IPS DF 4.7 (cell line): Measurements from ENCODE around the gene PMP22.
"Not testable (repeated sequence)": the region's sequence is repeated elsewhere in the genome, so short reads cannot be mapped to it uniquely, and the experiment has no call there.

ENCODE experiments used
- DNase-seq: peaks from one replicate; pipeline ENCODE4 v3.0.0-alpha.2; 2013; ENCODE audit warnings: low spot score; ENCODE audit errors: extremely low read depth

The PMP22 gene

DNA sequence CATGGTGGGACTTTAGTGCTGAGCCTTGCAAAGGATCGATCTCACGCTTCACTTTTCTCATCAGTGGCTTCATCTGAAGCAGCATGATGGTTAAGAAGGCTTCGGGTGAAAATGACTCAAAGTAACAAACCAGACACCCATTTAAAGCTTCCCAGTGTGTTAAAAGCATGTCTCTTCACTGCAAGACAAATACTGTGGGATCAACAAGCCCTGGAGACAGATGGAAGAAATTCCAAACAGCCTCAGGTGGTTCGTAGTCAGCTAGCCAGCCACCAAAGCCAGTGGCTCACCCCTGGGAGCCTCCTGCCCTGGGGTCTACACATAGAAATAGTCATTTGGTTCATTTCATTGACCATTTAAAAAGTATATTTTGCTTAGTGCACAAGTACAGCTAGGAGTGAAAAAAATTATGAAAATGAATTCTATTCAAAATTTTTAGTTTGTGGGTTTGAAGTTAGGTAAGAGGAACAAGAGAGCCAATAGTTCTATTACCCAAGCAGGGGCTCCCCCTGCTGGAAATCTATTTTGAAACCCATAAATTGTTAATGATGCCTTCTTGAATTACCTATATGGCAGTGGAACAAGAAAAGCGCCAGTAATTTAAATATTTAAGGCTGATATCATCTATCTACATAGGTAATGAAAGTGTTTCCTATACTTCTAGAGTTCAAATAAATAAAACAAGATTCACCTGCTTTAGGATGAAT, 51.6 kb downstream of the PMP22 start:
- DNase-seq: peak; percentile 19

DNA sequence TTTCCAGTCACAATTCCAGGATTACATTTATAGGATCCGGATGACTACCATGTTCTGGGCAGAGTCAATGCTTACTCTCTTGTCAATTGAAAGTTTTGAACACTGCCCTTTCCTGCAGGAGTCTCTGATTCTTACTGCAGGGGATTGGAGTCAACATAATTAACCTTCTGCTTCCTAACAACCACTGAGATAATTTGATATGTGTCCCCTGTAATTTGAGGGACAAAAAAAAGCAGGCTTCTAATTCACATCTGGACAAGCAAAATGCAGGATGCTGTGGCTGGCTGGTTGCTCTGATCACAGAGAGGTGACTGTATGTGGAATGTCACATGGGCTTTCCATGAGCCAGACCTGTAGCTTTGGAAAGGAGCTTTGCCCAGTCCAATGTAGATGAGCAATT, 54.9 kb downstream of the PMP22 start:
- no peak for DNase-seq

DNA sequence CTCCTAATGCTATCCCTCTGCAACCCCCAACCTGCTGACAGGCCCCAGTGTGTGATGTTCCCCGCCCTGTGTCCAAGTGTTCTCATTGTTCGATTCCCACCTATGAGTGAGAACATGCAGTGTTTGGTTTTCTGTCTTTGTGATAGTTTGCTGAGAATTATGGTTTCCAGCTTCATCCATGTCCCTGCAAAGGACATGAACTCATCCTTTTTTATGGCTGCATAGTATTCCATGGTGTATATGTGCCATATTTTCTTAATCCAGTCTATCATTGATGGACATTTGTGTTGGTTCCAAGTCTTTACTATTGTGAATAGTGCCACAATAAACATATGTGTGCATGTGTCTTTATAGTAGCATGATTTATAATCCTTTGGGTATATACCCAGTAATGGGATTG, 62.1 kb downstream of the PMP22 start:
- not testable (repeated sequence) for DNase-seq

DNA sequence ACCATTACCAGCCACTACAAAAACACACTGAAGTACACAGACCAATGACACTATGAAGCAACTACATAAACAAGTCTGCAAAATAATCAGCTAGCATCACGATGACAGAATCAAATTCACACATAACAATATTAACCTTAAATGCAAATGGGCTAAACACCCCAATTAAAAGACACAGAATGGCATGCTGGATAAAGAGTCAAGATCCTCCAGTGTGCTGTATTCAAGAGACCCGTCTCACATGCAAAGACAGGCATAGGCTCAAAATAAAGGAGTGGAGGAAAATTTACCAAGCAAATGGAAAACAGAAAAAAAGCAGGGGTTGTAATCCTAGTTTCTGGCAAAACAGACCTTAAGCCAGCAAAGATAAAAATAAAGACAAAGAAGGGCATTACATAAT, 64.6 kb downstream of the PMP22 start:
- DNase-seq: not testable (repeated sequence)

DNA sequence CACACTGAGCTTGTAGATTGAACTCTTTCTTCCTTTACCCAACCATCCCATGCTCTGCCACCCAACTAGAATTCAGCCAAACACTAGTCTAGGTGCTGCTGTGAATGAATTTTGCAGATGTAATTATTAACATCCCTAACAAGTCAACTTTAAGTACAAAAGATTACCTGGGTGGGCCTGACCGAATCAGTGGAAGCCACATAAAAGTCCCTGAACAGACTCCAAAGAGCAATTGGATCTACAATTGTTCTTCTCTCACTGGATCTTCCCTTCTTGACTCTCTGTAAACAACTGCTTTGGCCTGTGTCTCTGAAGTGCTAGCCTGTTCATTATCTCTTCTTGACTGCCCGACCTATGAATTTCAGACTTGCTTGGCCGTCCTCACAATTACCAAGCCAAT, 67.9 kb downstream of the PMP22 start:
- DNase-seq: no peak

DNA sequence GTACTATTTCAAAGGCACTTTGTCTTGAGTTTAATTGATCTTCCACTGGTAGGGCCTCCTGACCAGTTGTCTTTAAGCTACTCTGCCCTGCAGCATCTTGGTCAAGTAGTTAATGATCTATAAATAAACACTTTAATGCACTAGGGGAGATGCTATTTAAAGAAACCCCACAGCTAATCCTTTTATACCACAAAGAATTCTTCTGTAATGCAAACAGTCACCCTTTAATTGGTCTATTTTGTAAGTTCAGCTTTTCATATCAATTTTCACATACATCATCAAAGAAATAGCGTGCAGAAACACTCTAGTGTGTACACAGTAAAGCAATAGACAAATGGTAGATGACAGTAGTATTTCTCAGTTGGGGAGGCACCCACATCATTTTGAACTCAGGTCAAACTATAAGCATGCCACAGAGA, 70.3 kb downstream of the PMP22 start:
- no peak for DNase-seq

DNA sequence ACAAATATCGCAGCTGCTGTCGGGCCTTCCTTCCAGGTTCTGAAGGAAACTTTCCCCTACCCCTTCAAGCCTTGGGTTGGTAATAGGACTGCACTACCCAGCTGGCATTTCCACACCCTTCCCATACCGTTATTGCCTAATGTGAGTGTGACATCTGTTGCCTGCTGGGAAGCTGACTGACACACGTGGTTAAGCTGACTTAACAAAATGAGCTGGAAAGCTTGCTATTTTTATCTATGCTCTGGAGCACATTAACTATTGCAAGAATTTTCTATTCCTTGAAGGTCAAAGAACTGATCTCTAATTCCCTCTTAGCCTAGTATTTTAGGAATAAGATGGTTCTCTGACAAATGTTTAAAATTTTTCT, 79.5 kb downstream of the PMP22 start:
- DNase-seq: no peak

DNA sequence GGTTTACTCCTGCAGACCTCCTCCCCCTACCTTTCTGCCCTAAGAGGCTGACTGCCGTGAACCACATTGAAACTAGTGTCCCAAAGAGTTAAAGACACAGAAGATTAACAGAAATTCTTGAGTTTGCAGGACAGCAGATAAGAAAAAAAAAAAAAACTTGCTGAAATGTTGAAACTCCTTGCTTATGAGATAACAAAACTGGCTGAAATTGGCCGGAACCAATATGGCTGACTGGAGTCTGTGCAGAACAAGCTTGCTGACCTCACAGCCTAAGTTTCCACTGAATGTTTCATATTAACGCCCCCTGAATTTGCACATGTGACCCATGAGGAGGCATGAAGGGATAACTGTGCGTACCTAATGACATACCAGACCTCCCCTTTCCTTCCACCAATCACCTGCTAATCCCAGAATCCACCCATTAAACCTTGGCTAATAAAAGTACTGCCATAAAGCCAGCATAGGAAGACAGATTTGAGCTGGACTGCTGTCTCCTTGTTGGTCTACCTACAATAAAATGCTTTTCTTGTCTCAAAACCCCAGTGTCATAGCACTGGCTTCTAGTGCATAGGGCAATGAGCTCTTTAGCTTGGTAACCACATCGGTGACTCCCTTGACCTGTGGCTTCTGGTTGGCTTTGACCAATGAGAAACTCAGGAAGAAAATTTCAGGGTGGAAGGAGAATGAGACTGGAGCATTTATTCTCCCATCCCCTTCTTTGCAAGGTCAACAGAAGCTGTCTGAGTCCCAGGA, 80.1 kb downstream of the PMP22 start:
- no peak for DNase-seq

DNA sequence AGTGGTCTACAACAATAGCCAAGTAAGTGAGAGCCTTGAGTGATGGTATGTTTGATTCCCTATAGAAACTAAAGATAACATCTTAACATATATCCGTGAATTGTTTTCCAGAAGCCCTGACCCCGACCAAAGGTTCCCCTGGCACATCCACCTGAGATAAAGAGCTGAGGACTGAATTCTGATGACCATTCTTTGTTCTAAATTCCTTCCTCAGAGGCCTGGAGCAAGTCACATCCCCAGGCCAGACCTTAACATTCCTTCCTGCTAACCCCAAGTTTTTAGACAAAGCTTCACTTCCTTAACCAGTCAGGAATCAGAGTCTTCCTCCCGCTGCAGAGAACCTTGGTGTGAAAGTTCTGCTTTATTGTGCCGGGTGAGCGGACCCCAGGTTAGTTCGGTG, 83.3 kb downstream of the PMP22 start:
- no peak for DNase-seq

DNA sequence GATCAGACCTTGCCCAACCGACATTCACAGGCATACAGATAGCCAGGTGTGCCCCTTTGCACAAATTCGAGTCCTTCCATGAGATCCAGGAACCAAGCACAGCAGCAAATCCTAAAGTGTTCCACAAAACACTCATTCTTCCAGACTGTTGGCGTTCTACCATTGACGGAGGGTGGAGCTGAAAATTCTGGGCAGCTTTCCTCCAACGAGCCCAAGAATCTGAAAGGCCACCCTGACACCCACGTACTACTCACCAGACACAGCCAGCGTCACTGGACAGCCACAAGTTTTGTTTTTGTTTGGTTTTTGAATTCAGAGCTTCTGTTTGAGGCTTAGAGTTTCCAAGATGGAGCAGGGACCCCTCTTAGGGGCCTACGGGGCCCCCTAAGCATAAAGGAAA, 83.8 kb downstream of the PMP22 start:
- no peak for DNase-seq

DNA sequence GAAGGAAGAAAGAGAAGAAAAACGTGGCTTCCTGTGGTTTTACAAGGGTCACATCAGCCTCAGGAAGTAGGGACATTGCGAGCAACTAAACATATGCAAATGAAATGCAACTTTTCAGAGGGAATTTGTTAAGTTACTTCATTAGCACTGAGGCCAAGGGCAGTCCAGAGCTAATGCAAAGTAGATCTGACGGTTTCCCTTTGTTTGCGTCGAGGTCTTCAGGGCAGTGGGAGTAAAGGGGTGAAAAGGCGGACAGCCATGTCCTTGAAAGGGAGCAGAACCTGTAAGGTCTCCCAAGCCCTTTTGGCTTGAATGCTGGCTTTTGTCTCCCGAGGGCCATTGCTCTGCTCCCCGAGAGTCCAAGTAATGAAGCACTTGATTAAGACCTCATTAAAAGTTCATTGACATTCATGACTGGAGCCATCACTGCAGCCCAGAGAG, 85.0 kb downstream of the PMP22 start:
- peak; percentile 74 for DNase-seq
